GM19238 (cell line): Measurements from ENCODE around the gene PAAF1.

ENCODE experiments used
- DNase-seq: peaks from one replicate; pipeline ENCODE4 v3.0.0; 2011; ENCODE audit warnings: low spot score; ENCODE audit not compliant: insufficient read length

The PAAF1 gene

DNA sequence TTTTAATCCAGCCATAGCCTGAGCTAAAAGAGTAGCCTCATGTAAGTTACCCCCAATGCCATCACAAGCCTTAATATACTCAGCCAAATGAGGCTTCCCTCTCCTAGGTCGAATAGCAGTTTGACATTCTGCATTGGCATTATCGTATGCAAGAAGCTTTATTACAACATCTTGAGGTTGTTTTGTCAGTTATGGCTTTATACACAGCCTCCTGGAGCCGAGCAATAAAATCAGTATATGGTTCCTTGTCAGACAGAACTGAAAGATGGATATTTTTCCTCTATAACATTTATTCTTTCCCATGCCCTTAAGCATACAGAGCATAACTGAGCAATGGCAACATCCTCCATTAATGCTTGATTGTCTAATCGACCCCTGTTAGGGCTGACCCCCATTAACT is 68.6 kb downstream of the PAAF1 start:
- no peak for DNase-seq

DNA sequence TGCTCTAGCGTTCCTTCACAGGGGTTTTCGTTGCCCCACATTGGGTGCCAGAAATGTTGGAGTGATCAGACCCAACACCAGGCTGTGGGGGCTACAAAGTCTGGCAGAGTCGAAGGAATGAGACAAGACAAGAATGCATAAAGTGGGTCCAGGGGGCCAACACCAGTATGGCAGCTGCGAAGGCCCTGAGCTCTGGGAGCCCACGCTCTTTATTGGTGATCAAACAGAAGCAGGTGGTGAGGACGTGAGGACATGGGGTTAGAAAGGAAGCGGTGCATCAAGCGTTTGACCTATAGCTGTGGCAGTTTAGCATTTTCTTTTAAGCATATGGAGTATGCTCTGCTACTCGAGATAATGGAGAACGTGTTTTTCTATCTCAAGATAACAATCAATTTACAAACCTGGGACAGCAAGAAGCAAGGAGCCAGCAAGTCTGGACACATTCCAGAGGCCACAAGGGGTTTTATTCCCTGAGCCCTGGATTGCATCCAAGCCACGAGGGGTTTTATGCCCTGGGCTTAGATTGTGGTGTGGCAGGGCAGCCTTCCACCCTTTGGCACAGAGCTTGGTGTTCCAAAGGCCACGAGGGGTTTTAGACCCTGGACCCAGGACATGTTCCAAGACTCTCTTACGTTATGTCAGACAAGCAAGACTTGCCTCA is 70.1 kb downstream of the PAAF1 start:
- DNase-seq, result no peak

DNA sequence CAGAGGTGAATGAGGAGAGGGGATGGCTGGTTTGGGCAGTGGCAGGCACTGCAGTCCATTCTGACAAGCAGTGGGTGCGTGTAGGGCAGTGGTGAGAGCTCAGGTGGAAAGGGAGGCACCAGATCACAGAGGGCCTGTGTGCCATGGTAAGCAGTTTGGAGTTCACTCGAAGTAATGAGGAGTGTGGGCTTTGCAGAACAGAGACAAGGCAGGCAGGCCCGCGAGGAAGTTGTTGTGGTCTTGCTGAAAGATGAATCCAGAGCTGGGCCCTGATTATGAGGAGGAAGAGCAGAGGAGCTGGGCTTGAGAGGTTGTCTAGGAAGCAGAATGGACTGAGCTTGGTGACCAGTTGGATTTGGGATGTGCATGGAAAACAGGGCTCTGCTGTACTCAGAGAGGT is 72.4 kb downstream of the PAAF1 start:
- DNase-seq, result no peak

DNA sequence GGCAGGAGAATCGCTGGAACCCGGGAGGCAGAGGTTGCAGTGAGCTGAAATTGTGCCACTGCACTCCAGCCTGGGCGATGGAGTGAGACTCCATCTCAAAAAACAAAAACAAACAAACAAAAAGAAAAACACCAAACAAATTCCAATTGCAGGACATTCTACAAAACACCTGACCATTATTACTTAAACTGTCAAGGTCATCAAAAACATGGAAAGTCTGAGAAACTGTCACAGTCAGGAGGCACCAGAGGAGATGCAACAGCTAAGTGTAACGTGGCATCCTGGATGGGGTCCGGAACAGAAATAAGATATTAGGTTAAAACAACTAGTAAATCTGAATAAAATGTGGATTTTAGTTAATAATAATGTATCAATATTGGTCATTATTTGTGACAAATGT is 73.1 kb downstream of the PAAF1 start:
- DNase-seq, result no peak

DNA sequence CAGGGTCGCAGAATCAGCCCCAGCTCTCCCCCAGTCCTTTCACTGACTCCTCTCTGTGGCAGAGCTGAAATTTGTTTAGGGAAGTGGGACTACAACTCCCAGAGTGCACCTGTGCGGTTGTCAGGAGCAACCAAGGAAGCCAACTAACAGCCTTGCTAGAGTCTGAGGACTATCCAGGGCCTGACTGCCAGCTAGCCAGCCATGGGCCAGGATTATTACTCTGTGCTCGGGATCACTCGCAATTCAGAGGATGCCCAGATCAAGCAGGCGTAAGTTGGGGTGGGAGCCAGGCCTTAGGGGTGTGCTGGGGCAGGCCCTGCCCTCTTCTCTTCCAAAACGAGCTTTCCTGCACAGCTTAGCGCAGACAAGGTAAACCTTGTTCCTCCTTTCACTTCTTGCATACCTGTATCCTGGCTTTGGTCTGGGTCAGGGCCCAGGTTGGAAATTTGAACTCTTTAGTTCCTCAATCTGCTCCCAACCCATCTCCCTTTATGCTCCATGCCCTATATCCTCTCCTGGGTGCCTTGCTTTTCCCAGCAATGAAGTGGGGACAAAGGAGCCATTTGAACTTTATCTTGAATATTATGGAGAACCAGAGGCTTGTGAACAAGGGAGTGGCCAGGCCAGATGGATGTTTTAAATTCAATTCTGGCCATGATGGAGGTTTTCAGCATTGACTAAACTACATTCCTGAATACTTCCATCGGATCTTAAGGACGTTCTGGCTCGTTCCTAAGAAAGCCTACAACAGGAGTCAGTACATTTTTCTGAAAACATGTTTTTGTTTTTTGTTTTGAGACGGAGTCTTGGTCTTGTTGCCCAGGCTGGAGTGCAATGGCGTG is 74.3 kb downstream of the PAAF1 start, which contains the start of gene DNAJB13:
Gene DNAJB13 (plus strand): TSS at position 158 of the 842 bp plus-strand sequence. CDS start 44 bp downstream, at position 202.
- DNase-seq, result peak; percentile 80

DNA sequence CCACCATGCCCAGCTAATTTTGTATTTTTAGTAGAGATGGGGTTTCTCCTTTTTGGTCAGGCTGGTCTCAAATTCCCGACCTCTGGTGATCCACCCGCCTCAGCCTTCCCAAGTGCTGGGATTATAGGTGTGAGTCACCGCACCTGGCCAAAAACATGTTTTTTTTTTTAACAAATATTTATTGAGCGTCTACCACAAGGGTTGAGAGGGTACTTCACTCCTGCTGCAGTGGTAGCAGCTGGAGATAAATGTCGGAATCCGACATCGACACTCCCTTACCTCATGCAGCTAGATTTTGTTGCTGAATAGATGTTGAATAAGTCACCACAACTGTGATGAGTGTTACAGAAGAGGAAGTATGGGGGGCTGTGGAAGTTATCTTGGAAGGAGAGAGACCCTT is 75.0 kb downstream of the PAAF1 start:
- no peak for DNase-seq

DNA sequence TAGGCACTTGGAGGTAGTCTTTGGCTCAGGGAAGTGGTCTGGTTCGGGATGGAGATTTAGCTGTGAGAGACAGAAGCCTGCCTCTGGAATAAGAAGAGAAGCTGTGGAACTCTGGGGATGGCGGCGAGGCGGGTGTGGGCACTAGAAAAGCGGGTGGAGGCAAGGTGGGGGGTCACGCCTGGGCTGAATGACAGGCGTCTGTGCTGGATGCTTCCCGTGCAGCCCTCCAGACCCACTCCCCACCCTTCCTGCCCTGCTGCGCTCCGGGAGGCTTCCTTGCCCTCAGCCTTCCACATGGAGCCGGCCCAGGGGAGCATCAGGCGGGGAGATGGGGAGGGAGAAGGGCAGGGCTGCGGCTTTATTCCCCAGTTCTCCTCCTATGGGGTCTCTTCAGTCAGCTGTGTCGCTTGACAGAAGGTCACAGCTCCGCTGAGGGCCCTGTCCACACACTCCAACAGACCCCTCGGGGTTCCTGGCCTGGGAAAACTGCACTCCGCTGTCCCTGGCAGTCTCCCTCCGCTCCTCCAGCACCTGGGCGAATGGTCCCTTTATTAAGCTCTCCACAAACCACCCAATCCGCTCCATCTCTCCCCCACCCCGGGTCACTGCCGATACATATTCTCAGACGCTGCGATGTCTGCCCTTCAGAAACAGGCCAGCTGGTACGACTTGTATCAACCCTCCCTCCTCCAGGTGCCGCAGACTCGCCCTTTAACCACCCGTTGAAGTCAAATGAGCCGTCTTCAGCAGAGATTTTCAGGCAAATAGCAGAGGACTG is 80.3 kb downstream of the PAAF1 start:
- DNase-seq, result no peak

DNA sequence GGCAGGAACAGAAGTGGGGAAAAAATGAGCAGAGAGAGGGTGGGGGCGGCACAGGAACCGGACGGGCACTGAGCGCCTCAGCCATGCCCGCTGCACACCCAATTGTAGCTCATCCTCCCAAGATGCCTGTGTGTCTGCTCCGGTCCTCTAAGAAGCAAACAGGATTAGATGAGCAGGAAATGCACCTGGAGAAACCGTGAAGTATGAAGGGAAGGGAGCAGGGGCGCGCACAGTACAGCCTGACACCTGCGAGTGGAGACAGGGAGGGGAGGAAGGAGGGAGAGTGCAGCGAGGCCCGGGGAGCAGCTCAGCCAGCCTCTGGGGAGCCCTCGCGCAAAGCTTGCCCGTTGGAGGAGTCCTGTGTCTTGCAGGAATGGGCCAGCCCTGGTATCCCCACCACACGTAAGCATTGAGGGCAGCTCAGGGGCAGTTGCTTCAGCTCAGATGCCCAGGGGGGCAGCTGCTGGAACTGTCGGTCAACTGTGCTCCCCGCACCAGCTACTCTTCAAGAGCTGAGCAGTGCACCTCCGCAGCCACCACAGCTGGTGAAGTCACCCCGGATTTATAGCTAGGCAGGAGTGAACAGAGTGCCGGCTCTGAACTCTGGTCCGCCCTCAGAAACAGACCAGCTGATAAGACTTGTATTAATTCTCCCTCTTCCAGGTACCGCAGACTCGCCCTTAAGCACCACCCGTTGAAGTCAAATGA is 81.0 kb downstream of the PAAF1 start:
- no peak for DNase-seq

DNA sequence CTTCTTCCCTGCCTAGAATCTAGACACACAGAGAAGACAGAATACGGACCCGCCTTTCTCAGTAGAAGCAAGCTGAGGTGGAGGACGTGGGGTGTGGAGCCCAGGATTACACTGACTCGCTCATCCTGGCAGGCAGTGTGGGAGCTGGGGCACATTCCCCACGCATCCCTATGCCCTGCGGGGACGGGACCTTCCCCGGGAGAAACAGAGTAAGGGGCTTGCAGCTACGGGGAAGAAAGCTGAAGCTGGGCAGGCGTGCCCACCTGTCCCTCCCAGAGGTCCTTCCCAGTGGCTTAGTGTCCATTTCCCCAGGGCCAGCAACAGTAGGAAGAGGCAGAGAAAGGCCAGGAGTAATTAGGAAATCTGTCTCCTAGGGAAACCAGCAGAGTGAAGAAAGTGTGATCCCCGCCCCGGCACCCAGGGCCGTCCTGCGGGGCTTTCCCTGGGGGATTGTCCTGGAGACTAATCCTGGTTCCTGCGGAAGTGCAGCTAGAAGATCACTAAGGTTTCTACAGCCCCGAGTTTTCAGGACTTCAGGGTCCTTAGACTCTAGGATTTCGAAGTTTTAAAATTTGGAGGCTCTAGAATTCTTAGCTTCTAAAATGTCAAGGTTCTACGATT is 81.8 kb downstream of the PAAF1 start:
- DNase-seq, result no peak

DNA sequence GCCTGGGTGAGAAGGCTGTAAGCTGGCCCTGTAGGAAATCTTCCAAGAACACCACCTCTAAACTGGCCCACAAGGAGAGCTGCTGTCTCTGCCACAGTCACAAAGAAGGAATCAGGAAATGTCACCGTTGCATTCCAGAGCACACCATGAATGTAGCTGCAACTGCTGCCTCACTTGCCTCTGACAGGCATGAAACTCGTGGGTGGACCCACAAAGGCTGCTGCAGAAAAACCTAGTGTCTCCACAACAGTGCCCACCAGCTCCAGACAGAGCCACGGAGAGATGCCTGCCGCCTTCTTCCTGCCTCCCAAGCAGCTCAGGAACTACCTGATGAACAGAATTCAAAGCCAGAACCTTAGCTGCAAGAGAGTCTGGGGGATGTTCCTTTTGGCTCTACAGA is 84.5 kb downstream of the PAAF1 start:
- no peak for DNase-seq

DNA sequence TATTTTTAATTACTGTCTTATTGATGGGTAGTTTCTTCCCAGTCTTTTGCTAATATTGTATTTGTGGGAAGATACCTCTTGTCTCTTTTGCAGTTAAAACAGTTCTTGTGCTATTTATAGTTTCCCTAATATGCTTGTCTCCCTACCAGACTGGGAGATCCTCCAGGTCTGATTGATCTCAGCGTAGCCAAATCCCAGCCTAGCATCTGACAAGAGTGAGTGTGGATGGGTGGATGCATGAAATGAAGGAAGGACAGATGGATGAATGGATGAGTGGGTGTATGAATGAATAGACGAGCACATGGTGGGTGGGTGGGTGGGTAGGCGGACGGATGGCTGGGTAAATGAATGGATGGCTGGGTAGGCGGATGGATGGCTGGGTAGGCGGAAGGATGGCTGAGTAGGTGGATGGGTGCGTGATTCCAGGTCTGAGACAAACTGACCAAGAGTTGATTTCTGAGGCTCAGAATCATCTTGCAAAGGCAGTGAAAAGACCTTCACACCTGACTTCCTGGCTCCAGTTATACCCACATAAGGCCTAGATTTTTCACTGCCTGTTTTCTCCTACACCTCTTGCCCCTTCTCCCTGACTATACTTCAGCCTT is 85.4 kb downstream of the PAAF1 start:
- DNase-seq, result no peak

DNA sequence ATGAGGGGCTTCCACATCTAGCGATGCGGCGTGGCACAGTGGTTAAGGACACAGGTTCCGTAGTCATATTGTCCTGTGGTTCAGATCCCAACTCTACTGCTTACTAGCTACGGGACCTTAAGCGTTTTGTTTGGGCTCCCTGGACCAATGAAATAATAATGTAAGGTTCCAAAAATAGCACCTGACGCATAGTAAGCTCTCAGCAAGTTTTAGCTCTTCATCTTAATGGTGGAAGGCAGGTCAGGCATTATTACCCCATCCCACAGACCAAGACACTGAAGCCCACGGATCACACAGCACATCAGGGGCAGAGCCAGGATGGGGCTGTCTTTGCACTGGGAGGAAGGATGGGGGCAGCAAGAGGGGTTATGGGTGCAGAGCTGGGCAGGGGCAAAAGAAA is 87.1 kb downstream of the PAAF1 start:
- DNase-seq, result no peak

DNA sequence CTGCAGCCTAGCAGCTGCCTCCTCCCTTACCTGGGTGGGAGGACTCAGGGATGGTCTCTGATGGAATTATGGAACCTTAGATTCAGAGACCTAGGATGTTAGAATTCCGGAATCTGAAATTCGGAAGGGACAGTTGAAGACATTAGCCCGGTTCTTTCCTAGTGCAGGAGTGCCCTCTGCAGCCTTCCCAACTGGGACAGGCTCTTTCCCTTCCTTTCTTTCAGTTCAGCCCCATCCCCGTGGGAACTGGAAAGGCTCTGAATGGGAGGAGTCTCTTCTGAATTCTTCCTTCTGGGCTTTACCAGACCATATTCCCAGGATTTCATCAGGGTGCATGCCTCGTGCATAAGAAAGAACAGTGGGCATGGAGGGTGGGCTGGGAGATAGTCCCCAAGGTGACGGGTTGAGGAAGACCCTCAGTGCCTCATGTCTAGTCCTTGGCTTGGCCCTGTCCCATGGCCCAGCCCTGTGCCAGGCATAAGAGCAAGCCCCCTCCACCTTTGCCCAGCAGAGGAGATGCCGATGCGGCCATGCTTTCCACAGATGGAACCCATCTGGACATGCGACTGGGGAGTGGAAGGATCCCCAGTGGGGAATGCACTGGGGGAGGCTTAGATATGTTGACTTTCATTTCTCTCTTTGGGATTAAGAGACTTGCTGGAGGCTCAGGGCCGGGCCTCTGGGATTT is 88.4 kb downstream of the PAAF1 start:
- DNase-seq, result no peak

DNA sequence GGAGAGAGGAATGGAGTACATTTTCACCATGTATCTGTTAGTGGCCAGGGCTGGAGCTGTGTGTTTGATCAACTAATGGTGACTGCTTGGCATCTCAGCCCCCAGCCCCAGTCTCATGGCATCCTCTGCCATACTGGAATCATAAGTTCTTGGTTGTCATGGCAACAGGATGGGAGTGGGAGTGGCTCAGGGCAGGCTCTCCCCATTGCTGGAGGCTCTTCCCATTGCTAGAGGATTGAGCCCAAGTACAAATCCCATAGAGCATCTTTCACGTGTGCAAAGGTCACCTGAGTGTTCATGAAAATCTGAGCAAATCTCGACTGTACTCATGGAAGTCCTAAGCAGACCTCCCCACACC is 88.9 kb downstream of the PAAF1 start:
- DNase-seq, result no peak

DNA sequence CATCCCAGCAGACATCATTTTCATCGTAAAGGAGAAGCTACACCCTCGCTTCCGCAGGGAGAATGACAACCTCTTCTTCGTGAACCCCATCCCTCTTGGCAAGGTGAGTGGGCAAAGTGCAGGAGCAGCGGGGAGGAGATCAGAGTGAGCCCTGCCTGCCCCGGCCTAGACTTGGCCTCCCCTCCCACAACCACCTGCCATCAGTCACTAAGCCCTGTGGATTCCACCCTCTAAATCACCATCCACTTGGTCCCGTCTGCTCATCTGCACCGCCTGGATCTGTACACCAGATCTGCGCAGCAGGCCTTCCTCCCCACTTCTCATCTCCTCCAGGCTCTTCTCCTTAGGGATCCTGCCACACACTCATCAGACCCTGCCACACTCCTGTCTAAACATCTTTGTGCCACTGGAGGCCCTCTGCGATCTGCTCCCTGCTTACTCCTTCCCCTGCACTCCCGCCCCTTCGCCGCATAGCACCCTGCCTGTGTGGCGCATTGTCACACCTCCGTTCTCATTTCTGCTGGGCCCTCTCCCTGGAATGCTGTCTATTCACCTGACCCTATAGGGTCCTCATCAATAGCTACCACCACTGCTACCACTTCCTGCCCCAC is 91.7 kb downstream of the PAAF1 start:
- DNase-seq, result no peak

DNA sequence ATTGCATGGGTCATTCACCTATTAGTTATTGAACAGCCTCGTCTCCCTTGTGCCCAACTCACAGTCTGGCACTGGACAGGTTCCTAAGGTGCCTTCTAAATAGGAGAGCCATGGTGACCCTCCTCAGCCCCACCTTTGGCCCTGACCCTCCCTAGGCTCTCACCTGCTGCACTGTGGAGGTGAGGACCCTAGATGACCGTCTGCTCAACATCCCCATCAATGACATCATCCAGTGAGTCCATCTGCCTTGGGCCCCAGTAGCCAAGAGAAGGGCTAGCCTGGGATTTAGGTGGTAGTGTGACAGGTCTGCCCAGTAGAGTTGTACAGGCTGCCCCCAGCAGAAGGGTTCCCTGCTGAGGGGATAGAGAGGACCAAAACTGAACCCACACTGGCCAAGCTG is 92.3 kb downstream of the PAAF1 start:
- no peak for DNase-seq

DNA sequence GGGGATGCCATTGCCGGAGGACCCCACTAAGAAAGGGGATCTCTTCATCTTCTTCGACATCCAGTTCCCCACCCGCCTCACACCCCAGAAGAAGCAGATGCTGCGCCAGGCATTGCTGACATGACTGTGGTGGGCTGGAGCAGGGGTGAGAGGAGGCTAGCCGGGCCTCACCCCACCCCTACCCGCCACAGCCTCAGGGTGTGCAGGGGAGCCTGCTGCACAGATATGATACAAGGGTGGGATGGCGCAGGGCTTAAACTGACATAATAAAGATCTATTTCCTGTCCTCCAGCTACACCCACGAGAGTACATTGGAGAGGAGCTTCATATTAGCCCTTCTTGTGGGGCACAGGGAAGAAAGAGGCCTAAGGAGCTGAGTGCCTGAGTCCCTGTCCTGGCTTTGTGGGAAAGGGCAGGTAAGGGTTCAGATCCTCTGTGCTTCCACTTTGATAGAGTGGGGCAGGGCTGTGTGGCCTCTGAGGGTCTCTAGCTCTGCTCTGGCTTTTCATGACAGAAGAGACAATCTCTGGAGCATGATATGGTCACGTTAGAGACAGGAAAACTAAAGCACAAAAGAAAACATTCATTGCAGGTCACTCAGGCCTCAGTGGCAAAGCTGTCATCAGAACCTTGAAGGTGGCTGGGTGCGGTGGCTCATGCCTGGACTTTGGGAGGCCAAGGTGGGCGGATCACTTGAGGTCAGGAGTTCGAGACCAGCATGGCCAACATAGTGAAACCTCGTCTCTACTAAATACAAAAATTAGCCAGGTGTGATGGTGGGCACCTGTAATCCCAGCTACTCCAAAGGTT is 93.4 kb downstream of the PAAF1 start:
- no peak for DNase-seq

DNA sequence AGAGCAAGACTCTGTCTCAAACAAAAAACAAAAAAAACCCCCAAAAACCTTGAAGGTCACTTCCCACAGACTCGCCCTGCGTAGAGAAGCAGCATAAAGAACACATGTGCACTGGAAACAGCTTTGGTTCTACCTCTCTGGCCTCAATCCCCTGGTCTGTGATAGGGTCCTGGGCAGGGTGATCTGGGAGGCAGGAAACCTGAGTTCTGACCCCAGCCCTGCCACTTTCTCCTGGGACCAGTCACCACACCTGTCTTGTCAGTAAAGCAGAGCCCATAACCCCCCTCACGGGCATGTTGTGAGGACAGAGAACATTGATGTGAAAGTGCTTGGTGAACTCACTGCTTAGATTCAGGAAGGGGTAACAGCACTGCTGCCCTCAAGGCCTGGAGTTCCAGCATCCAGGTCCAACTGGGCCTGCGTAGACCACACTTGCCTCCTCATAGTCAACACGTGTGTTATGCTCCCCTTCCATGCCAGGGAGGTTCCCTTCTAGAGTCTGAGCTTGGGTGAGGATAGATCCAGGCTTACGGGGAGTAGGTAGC is 94.4 kb downstream of the PAAF1 start:
- DNase-seq, result no peak

DNA sequence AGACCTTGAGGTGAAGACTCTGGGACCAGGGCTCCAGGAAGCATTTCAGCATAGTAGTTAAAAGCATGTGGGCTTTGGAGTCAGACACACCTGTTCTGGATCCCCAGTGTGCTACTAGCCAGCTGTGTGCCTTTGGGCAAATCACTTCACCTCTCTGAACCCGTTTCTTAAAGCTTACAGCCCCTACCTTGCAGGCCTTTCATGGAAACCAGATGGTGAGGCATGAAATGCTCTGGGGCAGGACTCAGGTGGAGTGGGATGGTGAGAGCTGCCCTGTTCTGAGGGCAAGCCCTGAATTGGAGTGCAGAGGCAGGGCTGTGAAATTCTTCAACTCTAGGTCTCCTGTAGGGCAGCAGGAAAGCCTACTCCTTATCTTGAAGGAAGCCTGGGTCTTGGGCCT is 95.4 kb downstream of the PAAF1 start:
- no peak for DNase-seq
